Measurements from ENCODE around the gene ACAT2. TPM values are rescaled to one million over a fixed set of nuclear protein-coding genes. Genes with fewer than 3 reads are reported as not detected.

Gene ACAT2
- total RNA-seq, 1 donor from 2014 or later = 11.3 TPM

- TF ChIP-seq CTCF (IDR thresholded peaks at IDR 0.05) (no peak), POLR2AphosphoS5 (IDR thresholded peaks at IDR 0.05; ENCODE audit: insufficient read depth in 1 of 2, low read depth in 1 of 2) (no peak), POLR2A (IDR thresholded peaks at IDR 0.05) (no peak)
- no peaks in the 10 kb centered on the region for H3K27me3 ChIP-seq
Observed at GRCh38 chr6:159778131-159778530, 16.3 kb downstream of the ACAT2 start.

GRCh38 chr6:159778542-159779103 is 16.8 kb downstream of the ACAT2 start:
- no peak for DNase-seq (ENCODE audit: extremely low spot score in 2 of 2)
- Histone ChIP-seq H3K27me3 (no peaks in the 10 kb centered on the region), H3K27ac (no peak overlapping the region), H3K4me3 (no peak overlapping the region), H3K4me1 (peaks cover 7% of the 10 kb centered on the region), H3K36me3 (peaks cover 0 to 75% of the 10 kb centered on the region in 2 donors), H3K9me3 (no peaks in the 10 kb centered on the region)
- intact Hi-C loops (cut with DNase I) = no loop called here
- TF ChIP-seq POLR2A (IDR thresholded peaks at IDR 0.05) (no peak), CTCF (IDR thresholded peaks at IDR 0.05) (no peak), POLR2AphosphoS5 (IDR thresholded peaks at IDR 0.05; ENCODE audit: insufficient read depth in 1 of 2, low read depth in 1 of 2) (no peak)

More at GRCh38 chr6:159778131-159778530, 16.3 kb downstream of the ACAT2 start:
- H3K9me3 ChIP-seq = no peaks in the 10 kb centered on the region
- peaks cover 4% of the 10 kb centered on the region for H3K4me1 ChIP-seq
- no peak overlapping the region for H3K4me3 ChIP-seq
- H3K27ac ChIP-seq = no peak overlapping the region
- intact Hi-C loops (cut with DNase I) = no loop called here
- peaks cover 0 to 70% of the 10 kb centered on the region in 2 donors for H3K36me3 ChIP-seq
- no peak for DNase-seq (ENCODE audit: extremely low spot score in 2 of 2)

- Histone ChIP-seq H3K4me3 (peak overlapping the region; percentile 87 to 92), H3K36me3 (peaks cover 0 to 43% of the 10 kb centered on the region in 2 donors), H3K27ac (peak overlapping the region; percentile 100), H3K4me1 (peaks cover 62% of the 10 kb centered on the region), H3K27me3 (no peaks in the 10 kb centered on the region), H3K9me3 (no peaks in the 10 kb centered on the region)
- no peak for DNase-seq (ENCODE audit: extremely low spot score in 2 of 2)
- TF ChIP-seq POLR2A (IDR thresholded peaks at IDR 0.05) (no peak), CTCF (IDR thresholded peaks at IDR 0.05) (no peak), POLR2AphosphoS5 (IDR thresholded peaks at IDR 0.05; ENCODE audit: insufficient read depth in 1 of 2, low read depth in 1 of 2) (no peak)
- intact Hi-C loops (cut with DNase I) = loop anchor here (5.0 kb wide), 1 partner anchor 61 kb away; the partner anchor contains the start of gene WTAP
Observed at GRCh38 chr6:159788276-159788675, 26.4 kb downstream of the ACAT2 start.

- Histone ChIP-seq H3K27me3 (no peaks in the 10 kb centered on the region), H3K4me1 (peaks cover 66% of the 10 kb centered on the region), H3K9me3 (no peaks in the 10 kb centered on the region), H3K27ac (peak overlapping the region; percentile 100), H3K36me3 (peaks cover 0 to 38% of the 10 kb centered on the region in 2 donors), H3K4me3 (peak overlapping the region; percentile 87 to 92)
- intact Hi-C loops (cut with DNase I) = loop anchor here (5.0 kb wide), 1 partner anchor 62 kb away; the partner anchor contains the start of gene WTAP
- DNase-seq (ENCODE audit: extremely low spot score in 2 of 2) = no peak
- TF ChIP-seq CTCF (IDR thresholded peaks at IDR 0.05) = no peak
- TF ChIP-seq POLR2A (IDR thresholded peaks at IDR 0.05) = no peak
- no peak for TF ChIP-seq POLR2AphosphoS5 (IDR thresholded peaks at IDR 0.05; ENCODE audit: insufficient read depth in 1 of 2, low read depth in 1 of 2)
Observed at GRCh38 chr6:159788753-159789376, 27.0 kb downstream of the ACAT2 start.

All from vagina (tissue), 2 donors.